Kidney (tissue), 14 donors: ENCODE results near the gene TYRO3. TPM values are rescaled to one million over a fixed set of nuclear protein-coding genes. Genes with fewer than 3 reads are reported as not detected.

Experiments used
- DNase-seq, 5 donors: peaks; one replicate each; pipeline ENCODE4 v3.0.0-alpha.2; 2013 to 2020
- FAIRE-seq: peaks from 2 replicates; lab custom pipeline; 2012; peaks lifted over from hg19 to GRCh38; lab: Jason Lieb, UNC
- H3K27ac ChIP-seq, 2 donors: one replicate each; pipeline ENCODE4 v1.7.0; 2013; ENCODE audit warnings: low read depth in 2 of 2, low read length in 2 of 2, inconsistent platforms in 1 of 2
- H3K27me3 ChIP-seq: one replicate; pipeline ENCODE4 v1.7.1; 2013; ENCODE audit warnings: low read length, inconsistent platforms; ENCODE audit not compliant: control insufficient read depth, insufficient read depth
- H3K36me3 ChIP-seq, 3 donors: one replicate each; pipeline versions ENCODE4 v1.7.0 to v1.7.1; 2013; ENCODE audit warnings: low read length in 3 of 3, control low read depth in 1 of 3, inconsistent platforms in 1 of 3; ENCODE audit not compliant: insufficient read depth in 3 of 3, control insufficient read depth in 2 of 3
- H3K4me1 ChIP-seq, 3 donors: one replicate each; pipeline versions ENCODE4 v1.7.0 to v1.7.1; 2013; ENCODE audit warnings: low read length in 3 of 3, inconsistent platforms in 1 of 3, low read depth in 1 of 3; ENCODE audit not compliant: control insufficient read depth in 2 of 3, insufficient read depth in 2 of 3
- H3K4me3 ChIP-seq, 3 donors: one replicate each; pipeline versions ENCODE4 v1.7.0 to v1.8.1; 2013; ENCODE audit warnings: low read length in 3 of 3, control low read depth in 1 of 3, inconsistent platforms in 1 of 3
- H3K9ac ChIP-seq, 3 donors: one replicate each; pipeline versions ENCODE4 v1.7.0 to v1.7.1; 2013; ENCODE audit warnings: low read length in 3 of 3, control low read depth in 1 of 3, inconsistent platforms in 1 of 3
- H3K9me3 ChIP-seq, 3 donors: one replicate each; pipeline versions ENCODE4 v1.7.0 to v1.7.1; 2013; ENCODE audit warnings: low read length in 3 of 3, control low read depth in 1 of 3, inconsistent platforms in 1 of 3; ENCODE audit not compliant: control insufficient read depth in 2 of 3, insufficient read depth in 1 of 3
- intact Hi-C: fragments of 100-400 bp; cut with DNase I; formaldehyde crosslinking; loops from one replicate; pipeline ENCODE4 v1.11.1; 2022
- polyA plus RNA-seq: library from polyadenylated mRNA; stranded (reverse); fragments of 350-450 nt; fragmentation: Illumina TruSeq; extraction: RNeasy Lipid Tissue Mini Kit (QIAGEN cat#74804); gene quantifications from one replicate; pipeline ENCODE4 v1.2.3, GENCODE V29; 2014; ENCODE audit warnings: low read depth, low replicate concordance; ENCODE audit not compliant: insufficient read depth
- total RNA-seq: library from RNA; stranded (reverse); fragmentation: NEBNext Ultra II Directional; extraction: Animal tissue kit (Norgen Biotek cat#: 25700); gene quantifications from one replicate; pipeline ENCODE4 v1.2.1, GENCODE V29; 2021
- TF ChIP-seq, protein P1 (sequence below): IDR thresholded peaks from 3 replicates; pipeline ENCODE4 v1.5.1; 2012; ENCODE audit warnings: mild to moderate bottlenecking, moderate library complexity, borderline replicate concordance; ENCODE audit not compliant: insufficient read depth; ENCODE audit errors: extremely low read depth
- donor health status: control.
- donor health status: control.
- donor health status: control.
- donor health status: control.
- donor health status: control.
- donor health status: DM: yes; HTN: yes; CAD: no.
- donor health status: Normal renal cell carcinoma (clear cell type).

The TYRO3 gene
- total and polyA plus RNA-seq, 2 donors from 2014 or later = 2.5 to 46.5 TPM

DNA sequence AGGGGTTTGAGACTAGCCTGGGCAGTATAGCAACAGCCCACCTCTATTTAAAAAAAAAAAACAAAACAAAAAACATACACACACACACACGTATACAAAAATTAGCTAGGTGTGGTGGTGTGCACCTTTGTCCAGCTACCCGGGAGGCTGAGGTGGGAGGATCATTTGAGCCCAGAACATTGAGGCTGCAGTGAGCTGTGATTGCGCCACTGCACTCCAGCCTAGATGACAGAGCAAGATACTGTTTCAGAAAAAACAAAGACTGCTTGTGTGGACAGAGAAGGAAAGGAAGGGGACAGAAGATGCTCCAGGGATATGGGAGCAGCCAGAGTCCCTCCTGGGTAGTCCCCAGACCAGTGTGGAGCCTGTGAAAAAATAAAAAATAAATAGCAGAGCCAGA lies 12.9 kb downstream of the TYRO3 start:
- Histone ChIP-seq H3K9me3 (no peaks in the 10 kb centered on the region), H3K9ac (no peak overlapping the region), H3K4me1 (peaks cover 0 to 7% (median 3%) of the 10 kb centered on the region in 3 donors), H3K36me3 (peaks cover 0 to 4% (median 0%) of the 10 kb centered on the region in 3 donors), H3K4me3 (no peak overlapping the region), H3K27ac (no peak overlapping the region), H3K27me3 (no peaks in the 10 kb centered on the region)
- FAIRE-seq = no peak
- intact Hi-C loops = no loop called here
- TF ChIP-seq, protein P1, sequence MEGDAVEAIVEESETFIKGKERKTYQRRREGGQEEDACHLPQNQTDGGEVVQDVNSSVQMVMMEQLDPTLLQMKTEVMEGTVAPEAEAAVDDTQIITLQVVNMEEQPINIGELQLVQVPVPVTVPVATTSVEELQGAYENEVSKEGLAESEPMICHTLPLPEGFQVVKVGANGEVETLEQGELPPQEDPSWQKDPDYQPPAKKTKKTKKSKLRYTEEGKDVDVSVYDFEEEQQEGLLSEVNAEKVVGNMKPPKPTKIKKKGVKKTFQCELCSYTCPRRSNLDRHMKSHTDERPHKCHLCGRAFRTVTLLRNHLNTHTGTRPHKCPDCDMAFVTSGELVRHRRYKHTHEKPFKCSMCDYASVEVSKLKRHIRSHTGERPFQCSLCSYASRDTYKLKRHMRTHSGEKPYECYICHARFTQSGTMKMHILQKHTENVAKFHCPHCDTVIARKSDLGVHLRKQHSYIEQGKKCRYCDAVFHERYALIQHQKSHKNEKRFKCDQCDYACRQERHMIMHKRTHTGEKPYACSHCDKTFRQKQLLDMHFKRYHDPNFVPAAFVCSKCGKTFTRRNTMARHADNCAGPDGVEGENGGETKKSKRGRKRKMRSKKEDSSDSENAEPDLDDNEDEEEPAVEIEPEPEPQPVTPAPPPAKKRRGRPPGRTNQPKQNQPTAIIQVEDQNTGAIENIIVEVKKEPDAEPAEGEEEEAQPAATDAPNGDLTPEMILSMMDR = no peak
- no peak for DNase-seq

DNA sequence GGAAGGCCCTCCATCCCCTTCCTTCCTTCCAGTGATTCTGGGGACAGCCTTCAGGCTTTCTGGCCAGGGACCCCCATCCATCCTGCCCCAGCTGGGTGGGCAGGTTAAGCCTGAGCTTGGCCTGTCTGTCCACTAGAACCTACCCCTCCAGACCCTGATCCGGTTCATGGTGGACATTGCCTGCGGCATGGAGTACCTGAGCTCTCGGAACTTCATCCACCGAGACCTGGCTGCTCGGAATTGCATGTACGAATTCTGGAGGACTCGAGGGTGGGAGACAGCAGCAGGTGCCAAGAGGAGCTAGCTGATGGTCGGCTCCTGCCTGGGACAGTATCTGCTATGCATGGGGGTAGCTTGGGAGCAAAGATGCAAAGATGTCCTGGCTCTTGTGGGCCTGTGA lies 13.9 kb downstream of the TYRO3 start:
- no peak overlapping the region for H3K9ac ChIP-seq
- H3K36me3 ChIP-seq = peaks cover 0 to 4% (median 0%) of the 10 kb centered on the region in 3 donors
- intact Hi-C loops = no loop called here
- DNase-seq (no peak), FAIRE-seq (no peak)
- H3K4me3 ChIP-seq = no peak overlapping the region
- H3K27me3 ChIP-seq = no peaks in the 10 kb centered on the region
- peaks cover 0 to 7% (median 1%) of the 10 kb centered on the region in 3 donors for H3K4me1 ChIP-seq
- TF ChIP-seq, protein P1 = no peak
- no peaks in the 10 kb centered on the region for H3K9me3 ChIP-seq
- no peak overlapping the region for H3K27ac ChIP-seq

DNA sequence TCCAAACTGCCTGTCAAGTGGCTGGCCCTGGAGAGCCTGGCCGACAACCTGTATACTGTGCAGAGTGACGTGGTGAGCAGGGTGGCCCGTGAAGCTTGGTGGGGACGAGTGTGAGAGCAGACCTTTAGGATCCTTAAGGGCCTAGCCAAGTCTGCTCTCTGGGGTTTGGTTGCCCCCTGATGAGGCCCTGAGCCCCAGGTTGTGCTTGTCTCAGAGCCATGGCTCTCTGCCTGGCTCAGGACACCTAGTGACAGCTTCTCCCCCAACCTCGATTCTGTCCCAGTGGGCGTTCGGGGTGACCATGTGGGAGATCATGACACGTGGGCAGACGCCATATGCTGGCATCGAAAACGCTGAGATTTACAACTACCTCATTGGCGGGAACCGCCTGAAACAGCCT lies 14.4 kb downstream of the TYRO3 start:
- DNase-seq = no peak
- FAIRE-seq = no peak
- H3K9me3 ChIP-seq = no peaks in the 10 kb centered on the region
- H3K4me1 ChIP-seq = peaks cover 0 to 4% (median 0%) of the 10 kb centered on the region in 3 donors
- TF ChIP-seq, protein P1 = no peak
- H3K4me3 ChIP-seq = no peak overlapping the region
- intact Hi-C loops = no loop called here
- no peak overlapping the region for H3K9ac ChIP-seq
- peaks cover 0 to 4% (median 0%) of the 10 kb centered on the region in 3 donors for H3K36me3 ChIP-seq
- H3K27ac ChIP-seq = no peak overlapping the region
- no peaks in the 10 kb centered on the region for H3K27me3 ChIP-seq

GRCh38 chr15:41574158-41574557 lies 15.1 kb downstream of the TYRO3 start:
- FAIRE-seq (no peak), DNase-seq (no peak)
- no peak overlapping the region for H3K9ac ChIP-seq
- no peak overlapping the region for H3K4me3 ChIP-seq
- no peak overlapping the region for H3K27ac ChIP-seq
- TF ChIP-seq, protein P1 = no peak
- no peaks in the 10 kb centered on the region for H3K9me3 ChIP-seq
- H3K27me3 ChIP-seq = no peaks in the 10 kb centered on the region
- H3K4me1 ChIP-seq = no peaks in the 10 kb centered on the region
- H3K36me3 ChIP-seq = peaks cover 0 to 4% (median 0%) of the 10 kb centered on the region in 3 donors
- intact Hi-C loops = no loop called here
